ENCODE data around the gene MUSK. TPM values are rescaled to one million over a fixed set of nuclear protein-coding genes. Genes with fewer than 3 reads are reported as not detected.

MUSK gene
- total RNA-seq, 3 donors from 2014 or later = 0.32 TPM; not detected in 2

GRCh38 chr9:110847671-110848070 lies 179.1 kb downstream of the MUSK start:
- no peak overlapping the region for H3K27ac ChIP-seq
- no peaks in the 10 kb centered on the region for H3K4me1 ChIP-seq
- TF ChIP-seq CTCF (IDR thresholded peaks at IDR 0.05) (no peak), POLR2A (IDR thresholded peaks at IDR 0.05) (no peak), POLR2AphosphoS5 (IDR thresholded peaks at IDR 0.05) (no peak)
- no peaks in the 10 kb centered on the region for H3K9me3 ChIP-seq
- intact Hi-C loops (cut with DNase I; ENCODE audit: low total_unique reads) = no loop called here
- no peaks in the 10 kb centered on the region for H3K36me3 ChIP-seq
- H3K27me3 ChIP-seq = no peaks in the 10 kb centered on the region
- H3K4me3 ChIP-seq = no peak overlapping the region
- DNase-seq (ENCODE audit: low spot score in 2 of 2) = no peak

- Histone ChIP-seq H3K27ac (no peak overlapping the region), H3K4me3 (no peak overlapping the region), H3K36me3 (no peaks in the 10 kb centered on the region), H3K4me1 (no peaks in the 10 kb centered on the region), H3K9me3 (peaks cover 6 to 12% of the 10 kb centered on the region in 2 donors), H3K27me3 (no peaks in the 10 kb centered on the region)
- intact Hi-C loops (cut with DNase I; ENCODE audit: low total_unique reads) = no loop called here
- no peak for DNase-seq (ENCODE audit: low spot score in 2 of 2)
- TF ChIP-seq CTCF (IDR thresholded peaks at IDR 0.05) = no peak
- TF ChIP-seq POLR2A (IDR thresholded peaks at IDR 0.05) = no peak
- TF ChIP-seq POLR2AphosphoS5 (IDR thresholded peaks at IDR 0.05) = no peak
Observed at GRCh38 chr9:110850401-110851135, 182.0 kb downstream of the MUSK start.

Other genes with a start within 250 kb of the MUSK start
- gene SVEP1, start 89.0 kb upstream of the MUSK start, total RNA-seq = 100 to 1,000 TPM in 1 of 3 donors, 10 to 100 TPM in 2; 54.6 to 158 (median 99.0) TPM